ENCODE results near the gene PLXNA1. TPM values are rescaled to one million over a fixed set of nuclear protein-coding genes. Genes with fewer than 3 reads are reported as not detected.

PLXNA1 gene
- total and polyA plus RNA-seq, 2 of the 8 experiments (the other 6 are each of a cell fraction or from before 2014, with no cell fraction given) = 47.5 to 54.9 TPM

DNA sequence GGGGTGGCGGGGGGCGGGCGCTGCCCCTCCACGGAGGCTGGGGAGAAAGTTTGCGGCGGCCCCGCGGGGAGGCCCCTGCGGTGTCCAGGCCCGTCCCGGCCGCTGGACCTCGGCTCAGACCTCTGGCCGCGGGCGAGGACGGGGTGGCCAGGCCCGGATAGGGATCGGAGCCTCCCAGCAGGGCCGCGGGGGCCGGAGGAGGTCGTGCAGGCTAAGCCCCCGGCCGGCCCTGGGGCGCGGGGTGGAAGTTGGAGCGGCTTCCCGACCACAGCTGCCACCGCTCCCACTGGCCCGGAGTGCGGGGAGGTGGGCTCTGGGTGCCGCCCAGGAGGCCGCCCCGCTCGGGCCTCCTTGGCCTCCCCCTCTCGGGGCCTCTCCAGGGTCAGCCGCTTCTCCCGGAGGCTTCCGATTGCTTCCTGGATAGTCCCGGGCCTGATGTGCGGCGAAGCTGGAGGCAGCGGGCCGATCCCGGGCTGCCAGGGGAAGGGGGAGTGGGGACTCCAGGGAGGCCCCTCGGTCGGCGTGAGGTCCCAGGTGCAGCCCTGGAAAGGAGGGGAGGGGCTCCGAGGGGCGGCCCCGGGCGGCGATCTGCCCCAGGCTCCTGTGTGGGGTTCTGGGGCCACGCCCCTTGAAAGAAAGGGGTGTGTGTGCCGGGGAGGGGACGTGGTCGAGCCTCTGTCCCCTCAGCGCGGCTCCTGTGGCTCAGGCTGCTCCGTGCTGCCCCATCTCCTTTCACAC lies 907 bp downstream of the PLXNA1 start (continued):
- TF ChIP-seq, protein P1, sequence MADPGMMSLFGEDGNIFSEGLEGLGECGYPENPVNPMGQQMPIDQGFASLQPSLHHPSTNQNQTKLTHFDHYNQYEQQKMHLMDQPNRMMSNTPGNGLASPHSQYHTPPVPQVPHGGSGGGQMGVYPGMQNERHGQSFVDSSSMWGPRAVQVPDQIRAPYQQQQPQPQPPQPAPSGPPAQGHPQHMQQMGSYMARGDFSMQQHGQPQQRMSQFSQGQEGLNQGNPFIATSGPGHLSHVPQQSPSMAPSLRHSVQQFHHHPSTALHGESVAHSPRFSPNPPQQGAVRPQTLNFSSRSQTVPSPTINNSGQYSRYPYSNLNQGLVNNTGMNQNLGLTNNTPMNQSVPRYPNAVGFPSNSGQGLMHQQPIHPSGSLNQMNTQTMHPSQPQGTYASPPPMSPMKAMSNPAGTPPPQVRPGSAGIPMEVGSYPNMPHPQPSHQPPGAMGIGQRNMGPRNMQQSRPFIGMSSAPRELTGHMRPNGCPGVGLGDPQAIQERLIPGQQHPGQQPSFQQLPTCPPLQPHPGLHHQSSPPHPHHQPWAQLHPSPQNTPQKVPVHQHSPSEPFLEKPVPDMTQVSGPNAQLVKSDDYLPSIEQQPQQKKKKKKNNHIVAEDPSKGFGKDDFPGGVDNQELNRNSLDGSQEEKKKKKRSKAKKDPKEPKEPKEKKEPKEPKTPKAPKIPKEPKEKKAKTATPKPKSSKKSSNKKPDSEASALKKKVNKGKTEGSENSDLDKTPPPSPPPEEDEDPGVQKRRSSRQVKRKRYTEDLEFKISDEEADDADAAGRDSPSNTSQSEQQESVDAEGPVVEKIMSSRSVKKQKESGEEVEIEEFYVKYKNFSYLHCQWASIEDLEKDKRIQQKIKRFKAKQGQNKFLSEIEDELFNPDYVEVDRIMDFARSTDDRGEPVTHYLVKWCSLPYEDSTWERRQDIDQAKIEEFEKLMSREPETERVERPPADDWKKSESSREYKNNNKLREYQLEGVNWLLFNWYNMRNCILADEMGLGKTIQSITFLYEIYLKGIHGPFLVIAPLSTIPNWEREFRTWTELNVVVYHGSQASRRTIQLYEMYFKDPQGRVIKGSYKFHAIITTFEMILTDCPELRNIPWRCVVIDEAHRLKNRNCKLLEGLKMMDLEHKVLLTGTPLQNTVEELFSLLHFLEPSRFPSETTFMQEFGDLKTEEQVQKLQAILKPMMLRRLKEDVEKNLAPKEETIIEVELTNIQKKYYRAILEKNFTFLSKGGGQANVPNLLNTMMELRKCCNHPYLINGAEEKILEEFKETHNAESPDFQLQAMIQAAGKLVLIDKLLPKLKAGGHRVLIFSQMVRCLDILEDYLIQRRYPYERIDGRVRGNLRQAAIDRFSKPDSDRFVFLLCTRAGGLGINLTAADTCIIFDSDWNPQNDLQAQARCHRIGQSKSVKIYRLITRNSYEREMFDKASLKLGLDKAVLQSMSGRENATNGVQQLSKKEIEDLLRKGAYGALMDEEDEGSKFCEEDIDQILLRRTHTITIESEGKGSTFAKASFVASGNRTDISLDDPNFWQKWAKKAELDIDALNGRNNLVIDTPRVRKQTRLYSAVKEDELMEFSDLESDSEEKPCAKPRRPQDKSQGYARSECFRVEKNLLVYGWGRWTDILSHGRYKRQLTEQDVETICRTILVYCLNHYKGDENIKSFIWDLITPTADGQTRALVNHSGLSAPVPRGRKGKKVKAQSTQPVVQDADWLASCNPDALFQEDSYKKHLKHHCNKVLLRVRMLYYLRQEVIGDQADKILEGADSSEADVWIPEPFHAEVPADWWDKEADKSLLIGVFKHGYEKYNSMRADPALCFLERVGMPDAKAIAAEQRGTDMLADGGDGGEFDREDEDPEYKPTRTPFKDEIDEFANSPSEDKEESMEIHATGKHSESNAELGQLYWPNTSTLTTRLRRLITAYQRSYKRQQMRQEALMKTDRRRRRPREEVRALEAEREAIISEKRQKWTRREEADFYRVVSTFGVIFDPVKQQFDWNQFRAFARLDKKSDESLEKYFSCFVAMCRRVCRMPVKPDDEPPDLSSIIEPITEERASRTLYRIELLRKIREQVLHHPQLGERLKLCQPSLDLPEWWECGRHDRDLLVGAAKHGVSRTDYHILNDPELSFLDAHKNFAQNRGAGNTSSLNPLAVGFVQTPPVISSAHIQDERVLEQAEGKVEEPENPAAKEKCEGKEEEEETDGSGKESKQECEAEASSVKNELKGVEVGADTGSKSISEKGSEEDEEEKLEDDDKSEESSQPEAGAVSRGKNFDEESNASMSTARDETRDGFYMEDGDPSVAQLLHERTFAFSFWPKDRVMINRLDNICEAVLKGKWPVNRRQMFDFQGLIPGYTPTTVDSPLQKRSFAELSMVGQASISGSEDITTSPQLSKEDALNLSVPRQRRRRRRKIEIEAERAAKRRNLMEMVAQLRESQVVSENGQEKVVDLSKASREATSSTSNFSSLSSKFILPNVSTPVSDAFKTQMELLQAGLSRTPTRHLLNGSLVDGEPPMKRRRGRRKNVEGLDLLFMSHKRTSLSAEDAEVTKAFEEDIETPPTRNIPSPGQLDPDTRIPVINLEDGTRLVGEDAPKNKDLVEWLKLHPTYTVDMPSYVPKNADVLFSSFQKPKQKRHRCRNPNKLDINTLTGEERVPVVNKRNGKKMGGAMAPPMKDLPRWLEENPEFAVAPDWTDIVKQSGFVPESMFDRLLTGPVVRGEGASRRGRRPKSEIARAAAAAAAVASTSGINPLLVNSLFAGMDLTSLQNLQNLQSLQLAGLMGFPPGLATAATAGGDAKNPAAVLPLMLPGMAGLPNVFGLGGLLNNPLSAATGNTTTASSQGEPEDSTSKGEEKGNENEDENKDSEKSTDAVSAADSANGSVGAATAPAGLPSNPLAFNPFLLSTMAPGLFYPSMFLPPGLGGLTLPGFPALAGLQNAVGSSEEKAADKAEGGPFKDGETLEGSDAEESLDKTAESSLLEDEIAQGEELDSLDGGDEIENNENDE (IDR thresholded peaks at IDR 0.05; ENCODE audit: insufficient replicate concordance, low read length) = no peak
- TF ChIP-seq RBBP5 (IDR thresholded peaks at IDR 0.05; ENCODE audit: borderline replicate concordance, low read depth, low read length) = 0 out of 2 replicates have a peak, but pooled peaks have one; percentile 24
- TF ChIP-seq SIN3A (conservative IDR thresholded peaks at IDR 0.05 in 1 of 2, IDR thresholded peaks at IDR 0.05 in 1 of 2; ENCODE audit: low read depth in 1 of 2, low read length in 2 of 2) = 0 out of 4 replicates have a peak, but pooled peaks of 1 of the 2 experiments have one; percentile 20
- TF ChIP-seq, protein P2, sequence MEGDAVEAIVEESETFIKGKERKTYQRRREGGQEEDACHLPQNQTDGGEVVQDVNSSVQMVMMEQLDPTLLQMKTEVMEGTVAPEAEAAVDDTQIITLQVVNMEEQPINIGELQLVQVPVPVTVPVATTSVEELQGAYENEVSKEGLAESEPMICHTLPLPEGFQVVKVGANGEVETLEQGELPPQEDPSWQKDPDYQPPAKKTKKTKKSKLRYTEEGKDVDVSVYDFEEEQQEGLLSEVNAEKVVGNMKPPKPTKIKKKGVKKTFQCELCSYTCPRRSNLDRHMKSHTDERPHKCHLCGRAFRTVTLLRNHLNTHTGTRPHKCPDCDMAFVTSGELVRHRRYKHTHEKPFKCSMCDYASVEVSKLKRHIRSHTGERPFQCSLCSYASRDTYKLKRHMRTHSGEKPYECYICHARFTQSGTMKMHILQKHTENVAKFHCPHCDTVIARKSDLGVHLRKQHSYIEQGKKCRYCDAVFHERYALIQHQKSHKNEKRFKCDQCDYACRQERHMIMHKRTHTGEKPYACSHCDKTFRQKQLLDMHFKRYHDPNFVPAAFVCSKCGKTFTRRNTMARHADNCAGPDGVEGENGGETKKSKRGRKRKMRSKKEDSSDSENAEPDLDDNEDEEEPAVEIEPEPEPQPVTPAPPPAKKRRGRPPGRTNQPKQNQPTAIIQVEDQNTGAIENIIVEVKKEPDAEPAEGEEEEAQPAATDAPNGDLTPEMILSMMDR (IDR thresholded peaks at IDR 0.05; ENCODE audit: control extremely low read depth in 1 of 3, insufficient read depth in 1 of 3, low read depth in 1 of 3, low read length in 3 of 3) = no peak
- TF ChIP-seq TBP (IDR thresholded peaks at IDR 0.05; ENCODE audit: low read depth, low read length) = no peak
- TF ChIP-seq, protein P3, sequence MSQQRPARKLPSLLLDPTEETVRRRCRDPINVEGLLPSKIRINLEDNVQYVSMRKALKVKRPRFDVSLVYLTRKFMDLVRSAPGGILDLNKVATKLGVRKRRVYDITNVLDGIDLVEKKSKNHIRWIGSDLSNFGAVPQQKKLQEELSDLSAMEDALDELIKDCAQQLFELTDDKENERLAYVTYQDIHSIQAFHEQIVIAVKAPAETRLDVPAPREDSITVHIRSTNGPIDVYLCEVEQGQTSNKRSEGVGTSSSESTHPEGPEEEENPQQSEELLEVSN (IDR thresholded peaks at IDR 0.05) = no peak

Measured in H1 (cell line).